Osteocyte (in vitro differentiated cells): Measurements from ENCODE around the gene PIGW. TPM values are rescaled to one million over a fixed set of nuclear protein-coding genes. Genes with fewer than 3 reads are reported as not detected.

Experiments
- DNase-seq: peaks from one replicate; pipeline ENCODE4 v3.0.0; 2021; ENCODE audit warnings: mixed read lengths; ENCODE audit not compliant: unreplicated experiment; ENCODE audit errors: extremely low spot score
- H3K27ac Mint-ChIP-seq: one replicate; pipeline ENCODE4 v1.8.0; 2021; ENCODE audit warnings: mild to moderate bottlenecking, mixed read lengths; ENCODE audit not compliant: unreplicated experiment
- H3K27me3 Mint-ChIP-seq: one replicate; pipeline ENCODE4 v1.8.0; 2021; ENCODE audit warnings: mixed read lengths; ENCODE audit not compliant: unreplicated experiment
- H3K36me3 Mint-ChIP-seq: one replicate; pipeline ENCODE4 v1.8.0; 2021; ENCODE audit warnings: mixed read lengths; ENCODE audit not compliant: unreplicated experiment
- H3K4me1 Mint-ChIP-seq: one replicate; pipeline ENCODE4 v1.8.0; 2021; ENCODE audit warnings: mixed read lengths; ENCODE audit not compliant: unreplicated experiment
- H3K4me3 Mint-ChIP-seq: one replicate; pipeline ENCODE4 v1.8.0; 2021; ENCODE audit warnings: mild to moderate bottlenecking, moderate library complexity, mixed read lengths; ENCODE audit not compliant: unreplicated experiment
- H3K9me3 Mint-ChIP-seq: one replicate; pipeline ENCODE4 v1.8.0; 2021; ENCODE audit warnings: mixed read lengths; ENCODE audit not compliant: unreplicated experiment
- CTCF ChIP-seq: fragments of 200-600 bp; sonication (generic); IDR thresholded peaks from 2 replicates; pipeline ENCODE4 v1.5.0; 2021; ENCODE audit warnings: antibody characterized with exemption, mild to moderate bottlenecking, moderate library complexity
- total RNA-seq: library from RNA; stranded (reverse); gene quantifications from 2 replicates; pipeline ENCODE4 v1.2.1, GENCODE V29; 2021

PIGW gene
- total RNA-seq, 1 donor from 2014 or later: 9.7 TPM

GRCh38 chr17:36498560-36499300, 36.1 kb upstream of the PIGW start:
- TF ChIP-seq CTCF: no peak
- Mint-ChIP-seq H3K36me3 (peaks cover 31% of the 10 kb centered on the region), H3K27ac (no peak overlapping the region)

GRCh38 chr17:36500745-36501225, 34.0 kb upstream of the PIGW start:
- Mint-ChIP-seq H3K27me3 (no peaks in the 10 kb centered on the region), H3K36me3 (peaks cover 26% of the 10 kb centered on the region), H3K4me3 (no peak overlapping the region), H3K4me1 (no peaks in the 10 kb centered on the region), H3K9me3 (no peaks in the 10 kb centered on the region), H3K27ac (no peak overlapping the region)
- TF ChIP-seq CTCF: no peak
- DNase-seq: no peak

More at GRCh38 chr17:36498560-36499300, 36.1 kb upstream of the PIGW start:
- no peak for DNase-seq
- no peak overlapping the region for H3K4me3 Mint-ChIP-seq
- H3K9me3 Mint-ChIP-seq: no peaks in the 10 kb centered on the region
- H3K4me1 Mint-ChIP-seq: no peaks in the 10 kb centered on the region
- no peaks in the 10 kb centered on the region for H3K27me3 Mint-ChIP-seq

GRCh38 chr17:36501351-36501750, 33.4 kb upstream of the PIGW start:
- no peaks in the 10 kb centered on the region for H3K27me3 Mint-ChIP-seq
- H3K4me1 Mint-ChIP-seq: no peaks in the 10 kb centered on the region
- H3K4me3 Mint-ChIP-seq: no peak overlapping the region
- no peak overlapping the region for H3K27ac Mint-ChIP-seq
- no peaks in the 10 kb centered on the region for H3K9me3 Mint-ChIP-seq
- peaks cover 24% of the 10 kb centered on the region for H3K36me3 Mint-ChIP-seq
- DNase-seq: no peak
- no peak for TF ChIP-seq CTCF

- no peaks in the 10 kb centered on the region for H3K4me1 Mint-ChIP-seq
- DNase-seq: no peak
- H3K36me3 Mint-ChIP-seq: peaks cover 20% of the 10 kb centered on the region
- H3K9me3 Mint-ChIP-seq: no peaks in the 10 kb centered on the region
- no peak overlapping the region for H3K27ac Mint-ChIP-seq
- H3K27me3 Mint-ChIP-seq: no peaks in the 10 kb centered on the region
- TF ChIP-seq CTCF: no peak
- no peak overlapping the region for H3K4me3 Mint-ChIP-seq
Measured at GRCh38 chr17:36501963-36502362, 32.8 kb upstream of the PIGW start.

GRCh38 chr17:36503456-36504155, 31.2 kb upstream of the PIGW start:
- Mint-ChIP-seq H3K36me3 (peaks cover 19% of the 10 kb centered on the region), H3K27ac (no peak overlapping the region), H3K4me3 (no peak overlapping the region), H3K27me3 (no peaks in the 10 kb centered on the region), H3K9me3 (no peaks in the 10 kb centered on the region), H3K4me1 (no peaks in the 10 kb centered on the region)
- TF ChIP-seq CTCF: no peak
- no peak for DNase-seq
